ENCODE data around the gene MLX. TPM values are rescaled to one million over a fixed set of nuclear protein-coding genes. Genes with fewer than 3 reads are reported as not detected.

Gene MLX
- total and polyA plus RNA-seq, 11 donors, result 48.1 to 76.2 (median 57.9) TPM

DNA sequence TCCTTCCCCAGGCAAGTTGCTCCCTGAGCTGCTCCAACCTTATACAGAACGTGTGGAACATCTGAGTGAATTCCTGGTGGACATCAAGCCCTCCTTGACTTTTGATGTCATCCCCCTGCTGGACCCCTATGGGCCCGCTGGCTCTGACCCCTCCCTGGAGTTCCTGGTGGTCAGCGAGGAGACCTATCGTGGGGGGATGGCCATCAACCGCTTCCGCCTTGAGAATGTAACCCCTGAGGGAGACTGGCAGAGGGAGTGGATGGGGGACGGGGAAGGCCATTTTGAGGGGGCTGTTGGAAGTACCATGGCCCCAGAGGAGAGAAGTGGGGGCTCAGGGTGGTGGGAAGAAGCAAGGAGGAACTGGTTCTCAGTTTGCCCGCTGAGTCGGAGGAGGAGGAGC, 3.0 kb upstream of the MLX start:
- DNase-seq, result no peak
- ATAC-seq, result no peak
- peaks cover 0 to 33% (median 26%) of the 10 kb centered on the region in 9 donors for H3K36me3 ChIP-seq
- H3K27ac ChIP-seq, result no peak overlapping the region
- no peak for TF ChIP-seq CTCF (IDR thresholded peaks at IDR 0.05)
- no peak for TF ChIP-seq POLR2A (IDR thresholded peaks at IDR 0.05)
- H3K9me3 ChIP-seq, result no peaks in the 10 kb centered on the region
- intact Hi-C loops (cut with DNase I), result no loop called here
- H3K27me3 ChIP-seq, result no peaks in the 10 kb centered on the region
- WGBS, 4 donors, result 75 to 86% (median 85%) methylated on average over 6 to 9 of the region's 9 CpGs
- peak overlapping the region in 1 of 12 donors; percentile 95 for H3K4me3 ChIP-seq
- H3K4me1 ChIP-seq, result peaks cover 10 to 58% (median 44%) of the 10 kb centered on the region in 12 donors

DNA sequence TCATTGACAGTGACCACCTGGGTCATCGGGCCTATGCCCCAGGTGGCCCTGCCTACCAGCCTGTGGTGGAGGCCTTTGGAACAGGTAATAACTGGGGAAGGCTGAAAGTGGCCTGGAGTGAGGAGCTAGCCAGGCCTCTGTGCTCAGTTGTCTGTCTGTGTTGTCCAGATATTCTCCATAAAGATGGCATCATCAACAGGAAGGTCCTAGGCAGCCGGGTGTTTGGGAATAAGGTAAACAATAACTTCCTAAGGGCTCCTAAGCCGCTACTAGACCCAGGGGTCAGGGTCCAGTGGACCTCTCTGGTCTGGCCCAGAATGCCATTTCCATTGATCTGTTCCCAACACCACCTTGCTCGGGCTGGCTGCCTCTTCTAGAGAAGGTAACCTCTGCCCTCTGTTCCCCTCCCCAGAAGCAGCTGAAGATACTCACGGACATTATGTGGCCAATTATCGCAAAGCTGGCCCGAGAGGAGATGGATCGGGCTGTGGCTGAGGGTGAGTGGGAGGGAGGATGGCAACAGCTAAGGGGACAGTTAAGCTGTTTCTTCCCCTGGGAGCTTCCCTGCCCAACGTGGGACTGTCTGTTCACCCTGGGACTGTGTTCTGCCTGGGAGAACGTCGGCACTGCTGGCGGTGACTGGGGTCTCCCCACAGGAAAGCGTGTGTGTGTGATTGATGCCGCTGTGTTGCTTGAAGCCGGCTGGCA, 1.9 kb upstream of the MLX start:
- no peak for TF ChIP-seq CTCF (IDR thresholded peaks at IDR 0.05)
- no peak for TF ChIP-seq POLR2A (IDR thresholded peaks at IDR 0.05)
- 89 to 94% (median 92%) methylated on average over 12 to 15 of the region's 15 CpGs for WGBS, 4 donors
- Histone ChIP-seq H3K9me3 (no peaks in the 10 kb centered on the region), H3K4me1 (peaks cover 10 to 59% (median 44%) of the 10 kb centered on the region in 12 donors), H3K36me3 (peaks cover 0 to 44% (median 36%) of the 10 kb centered on the region in 9 donors), H3K27ac (no peak overlapping the region), H3K27me3 (no peaks in the 10 kb centered on the region), H3K4me3 (no peak overlapping the region)
- ATAC-seq, result no peak
- intact Hi-C loops (cut with DNase I), result no loop called here
- peak in 1 of 5 donors; percentile 40 for DNase-seq

- Histone ChIP-seq H3K4me3 (peak overlapping the region in 3 of 12 donors; percentile 78 to 80 (median 79)), H3K27ac (peak overlapping the region in 10 of 12 donors; percentile 94 to 99 (median 96)), H3K4me1 (peaks cover 10 to 59% (median 44%) of the 10 kb centered on the region in 12 donors), H3K27me3 (no peaks in the 10 kb centered on the region), H3K9me3 (no peaks in the 10 kb centered on the region), H3K36me3 (peaks cover 0 to 51% (median 43%) of the 10 kb centered on the region in 9 donors)
- WGBS, 4 donors, result 92 to 95% (median 94%) methylated on average over 14 to 16 of the region's 16 CpGs
- TF ChIP-seq POLR2A (IDR thresholded peaks at IDR 0.05) (no peak), CTCF (IDR thresholded peaks at IDR 0.05) (no peak)
- intact Hi-C loops (cut with DNase I), result no loop called here
- ATAC-seq, result no peak
- peak in 1 of 5 donors; percentile 49 for DNase-seq
Measured at GRCh38 chr17:42565523-42566214, 1.2 kb upstream of the MLX start.

DNA sequence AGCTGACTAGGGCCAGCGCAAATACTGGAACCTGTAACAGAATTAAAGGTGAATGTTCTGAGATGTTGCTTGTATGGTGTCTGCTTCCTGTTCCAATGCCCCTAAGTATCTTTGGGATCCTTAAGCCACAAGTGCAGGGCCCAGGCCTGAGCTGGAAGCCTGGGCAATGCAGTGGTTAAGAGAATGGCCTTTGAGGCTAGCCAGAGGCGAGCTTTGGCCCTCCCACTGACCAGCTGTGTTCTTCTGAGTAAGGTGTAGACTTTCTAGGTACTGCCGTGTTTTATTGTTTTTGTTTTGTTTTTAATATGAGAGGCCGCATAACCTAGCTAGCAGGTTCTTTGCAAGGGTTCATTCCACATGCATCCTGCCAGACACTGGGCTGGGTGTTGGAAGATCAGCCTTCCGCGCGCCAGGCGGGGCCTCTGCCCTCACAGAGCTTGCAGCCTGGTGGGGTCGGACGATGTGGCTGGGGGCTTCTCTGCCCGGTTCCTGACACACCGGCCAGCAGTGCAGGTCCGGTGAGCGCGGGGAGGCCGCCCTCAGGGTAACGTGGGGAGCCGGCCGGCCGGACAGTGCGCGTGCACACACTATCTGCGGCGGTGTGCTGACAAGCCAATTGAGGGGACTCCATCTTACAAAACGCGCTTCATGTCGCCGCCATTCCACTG, 551 bp upstream of the MLX start:
- Histone ChIP-seq H3K27me3 (no peaks in the 10 kb centered on the region), H3K36me3 (peaks cover 0 to 57% (median 50%) of the 10 kb centered on the region in 9 donors), H3K4me1 (peaks cover 10 to 61% (median 42%) of the 10 kb centered on the region in 12 donors), H3K27ac (peak overlapping the region; percentile 94 to 99 (median 98)), H3K9me3 (no peaks in the 10 kb centered on the region), H3K4me3 (peak overlapping the region; percentile 74 to 98 (median 92))
- no peak for TF ChIP-seq POLR2A (IDR thresholded peaks at IDR 0.05)
- TF ChIP-seq CTCF (IDR thresholded peaks at IDR 0.05), result no peak
- 21 to 50% (median 29%) methylated on average over 14 to 28 of the region's 28 CpGs for WGBS, 4 donors
- DNase-seq (no peak), ATAC-seq (peak in 2 of 4 donors; percentile 4 to 20)
- intact Hi-C loops (cut with DNase I), result no loop called here

Measured in heart left ventricle (tissue), 16 donors.